Jurkat, Clone E6-1 (cell line): ENCODE measurements around the gene AMPD3. TPM values are rescaled to one million over a fixed set of nuclear protein-coding genes. Genes with fewer than 3 reads are reported as not detected.

Source experiments
- DNase-seq: peaks from one replicate; pipeline ENCODE4 v3.0.0-alpha.2; 2011; ENCODE audit warnings: low read depth, low spot score
- H3K4me3 ChIP-seq: 2 replicates; pipeline ENCODE4 v1.5.1; 2011; ENCODE audit warnings: mild to moderate bottlenecking, low read length, control low read depth, moderate library complexity
- polyA plus RNA-seq: library from polyadenylated mRNA; unstranded; fragments of >200 nt; gene quantifications from one replicate; pipeline ENCODE4 v1.2.1, GENCODE V29; 2012; ENCODE audit warnings: missing spikeins; ENCODE audit not compliant: insufficient read length, insufficient read depth

AMPD3 gene
- 9.3 TPM for polyA plus RNA-seq

GRCh38 chr11:10454878-10455631, at the start of gene AMPD3:
TSS of gene AMPD3 (plus strand) at chr11:10455264. CDS start at chr11:10461520, 6,256 bp downstream.
- DNase-seq = no peak
- peak within 1 kb of the TSS; percentile 71 for H3K4me3 ChIP-seq

DNA sequence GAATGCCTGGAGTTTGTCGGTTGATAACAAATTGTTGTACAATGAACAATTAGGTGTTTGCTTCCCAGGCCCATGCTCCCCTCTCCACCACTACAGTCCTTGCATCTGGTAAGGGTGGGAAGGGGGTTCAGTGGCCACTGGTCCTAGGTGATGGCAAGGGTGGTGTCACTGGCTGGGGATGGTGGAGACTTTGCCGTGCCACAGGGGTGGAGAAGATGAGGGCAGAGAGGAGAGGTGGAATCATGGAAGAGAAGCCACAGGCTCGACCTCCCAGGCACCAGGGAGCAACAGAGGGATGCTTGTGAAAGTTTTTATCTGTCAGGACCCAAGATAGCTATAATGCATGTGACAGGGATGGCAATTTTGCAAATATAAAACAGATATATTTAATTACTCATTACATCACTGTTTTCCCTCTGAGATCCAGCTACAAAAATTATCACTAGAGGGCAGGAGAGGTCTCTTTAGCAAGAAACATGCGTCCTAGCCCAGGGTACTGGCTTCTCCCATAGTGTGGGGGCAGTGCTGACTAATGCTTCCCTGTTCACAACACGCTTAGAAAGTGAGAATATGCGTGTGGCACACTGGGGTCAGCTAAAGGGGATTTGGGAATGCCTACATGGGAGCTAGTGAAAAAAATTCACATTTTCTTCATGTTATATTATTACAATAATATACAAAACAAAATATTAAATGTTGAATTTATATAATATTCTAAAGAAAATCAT, 49.0 kb upstream of the AMPD3 start:
- peak; percentile 74 for DNase-seq
- no peak overlapping the region for H3K4me3 ChIP-seq

GRCh38 chr11:10407055-10407454, 48.0 kb upstream of the AMPD3 start:
- H3K4me3 ChIP-seq = no peak overlapping the region
- DNase-seq = no peak

GRCh38 chr11:10407749-10408685, 47.0 kb upstream of the AMPD3 start:
- H3K4me3 ChIP-seq = no peak overlapping the region
- DNase-seq = no peak

DNA sequence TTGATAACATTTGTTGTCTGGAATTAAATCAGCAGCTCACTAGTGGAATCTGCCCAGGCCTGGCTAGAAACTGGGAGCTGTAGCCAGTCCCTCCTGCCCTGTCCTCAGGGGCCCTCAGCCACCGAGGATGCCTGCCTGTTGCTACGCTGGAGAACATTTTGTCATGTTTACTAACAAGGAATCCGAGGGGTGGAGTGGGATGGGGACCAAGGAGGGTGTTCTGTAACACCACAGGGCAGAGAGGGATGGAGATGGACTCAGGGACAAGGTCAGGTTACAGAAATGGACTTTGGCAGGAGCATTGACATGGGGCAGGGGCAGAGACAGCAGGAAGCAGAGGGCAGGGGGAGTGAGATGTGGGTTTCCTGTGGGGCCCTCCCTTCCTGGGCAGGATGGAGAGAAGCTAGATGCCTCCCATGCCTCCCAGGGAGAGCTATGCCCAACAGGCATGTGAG, 45.8 kb upstream of the AMPD3 start:
- no peak for DNase-seq
- no peak overlapping the region for H3K4me3 ChIP-seq

GRCh38 chr11:10410106-10410843, 44.8 kb upstream of the AMPD3 start:
- no peak overlapping the region for H3K4me3 ChIP-seq
- no peak for DNase-seq

DNA sequence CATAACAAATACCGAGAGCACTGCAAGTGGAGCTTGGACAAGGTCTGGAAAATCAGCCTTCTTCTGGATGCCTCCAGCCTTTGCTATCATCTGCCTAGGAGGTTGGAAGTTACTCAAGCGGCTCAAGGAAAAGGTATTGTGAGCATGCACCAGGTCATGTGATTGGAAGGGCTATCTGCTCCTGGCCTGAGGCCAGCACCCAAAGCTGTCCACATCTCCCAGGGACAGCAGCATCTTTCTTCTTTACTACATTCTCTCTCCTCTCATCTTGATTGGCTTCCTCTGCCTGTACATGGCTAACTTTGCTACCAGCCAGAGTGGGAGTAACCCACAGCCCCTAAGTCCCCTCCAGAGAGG, 44.2 kb upstream of the AMPD3 start:
- no peak for DNase-seq
- H3K4me3 ChIP-seq = no peak overlapping the region

DNA sequence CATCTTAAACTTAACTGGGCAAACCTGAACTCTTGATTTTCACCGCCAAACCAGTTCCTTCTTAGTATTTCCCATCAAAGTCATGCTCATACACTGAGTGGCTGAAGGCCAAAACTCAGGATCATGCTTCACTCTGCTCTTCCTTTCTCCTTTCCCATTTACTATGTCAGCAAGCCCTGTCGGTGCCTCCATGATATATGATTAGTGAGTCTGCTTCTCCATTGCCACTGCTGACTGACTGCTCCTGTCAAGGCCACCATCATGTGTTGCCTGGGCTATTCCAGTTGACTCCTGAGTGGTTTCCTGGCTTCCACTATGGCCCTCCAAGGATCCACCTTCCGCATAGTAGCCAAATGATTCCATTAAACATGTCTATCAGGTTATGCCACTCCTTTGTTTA, 42.8 kb upstream of the AMPD3 start:
- no peak for DNase-seq
- H3K4me3 ChIP-seq = no peak overlapping the region

DNA sequence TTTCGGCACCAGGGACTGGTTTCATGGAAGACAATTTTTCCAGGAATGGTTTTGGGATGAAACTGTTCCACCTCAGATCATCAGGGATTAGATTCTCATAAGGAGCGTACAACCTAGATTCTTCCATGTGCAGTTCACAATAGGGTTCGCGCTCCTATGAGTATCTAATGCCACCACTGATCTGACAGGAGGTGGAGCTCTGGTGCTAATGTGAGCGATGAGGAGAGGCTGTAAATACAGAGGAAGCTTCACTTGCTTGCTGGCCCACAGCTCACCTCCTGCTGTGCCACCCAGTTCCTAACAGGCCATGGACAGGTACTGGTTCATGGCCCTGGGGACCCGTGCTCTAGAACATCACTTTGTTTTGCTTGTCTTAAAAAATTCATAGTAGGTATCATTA, 41.8 kb upstream of the AMPD3 start:
- H3K4me3 ChIP-seq = no peak overlapping the region
- DNase-seq = peak; percentile 66

- DNase-seq = no peak
- H3K4me3 ChIP-seq = no peak overlapping the region
These were observed 40.9 kb upstream of the AMPD3 start for GRCh38 chr11:10414181-10414580.

GRCh38 chr11:10414659-10415058, 40.4 kb upstream of the AMPD3 start:
- DNase-seq = peak; percentile 64
- H3K4me3 ChIP-seq = 0 out of 2 replicates have a peak overlapping the region, but pooled peaks have one; percentile 2

GRCh38 chr11:10415817-10416392, 39.2 kb upstream of the AMPD3 start:
- no peak overlapping the region for H3K4me3 ChIP-seq
- DNase-seq = no peak

DNA sequence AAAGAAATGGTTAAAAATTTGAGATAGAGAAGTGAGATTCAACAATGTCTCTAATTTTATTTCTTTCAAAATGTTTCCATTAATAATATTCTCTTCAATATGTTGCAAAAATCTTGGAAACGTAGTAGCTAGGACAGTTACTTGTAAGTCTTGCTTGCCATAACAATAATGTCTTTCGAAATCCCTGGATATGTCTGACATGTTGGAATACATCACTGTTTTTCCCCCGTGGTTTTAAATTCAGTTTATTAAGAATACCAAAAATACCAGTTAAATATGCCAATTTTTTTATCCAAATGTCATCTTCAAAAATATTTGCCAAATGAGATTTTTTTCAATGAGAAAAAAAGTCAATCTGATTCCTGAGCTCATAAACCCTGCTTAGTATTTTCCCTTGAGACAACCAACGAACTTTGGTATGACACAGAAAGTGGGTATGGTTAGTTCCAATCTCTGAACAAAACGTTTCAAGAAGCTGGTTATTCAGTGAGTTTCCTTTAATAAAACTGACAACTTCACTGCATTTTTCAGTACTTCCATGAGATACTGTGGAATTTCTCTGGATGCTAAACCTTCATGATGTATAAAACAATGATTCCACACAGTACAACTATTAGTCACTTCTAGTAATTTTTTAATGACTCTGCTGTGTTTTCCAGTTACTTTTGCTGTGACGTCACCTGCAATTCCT, 36.7 kb upstream of the AMPD3 start:
- no peak for DNase-seq
- H3K4me3 ChIP-seq = no peak overlapping the region

- H3K4me3 ChIP-seq = no peak overlapping the region
- no peak for DNase-seq
These were observed 36.1 kb upstream of the AMPD3 start for GRCh38 chr11:10418950-10419310.

- H3K4me3 ChIP-seq = no peak overlapping the region
- DNase-seq = no peak
These were observed 28.6 kb upstream of the AMPD3 start for GRCh38 chr11:10426475-10426874.

DNA sequence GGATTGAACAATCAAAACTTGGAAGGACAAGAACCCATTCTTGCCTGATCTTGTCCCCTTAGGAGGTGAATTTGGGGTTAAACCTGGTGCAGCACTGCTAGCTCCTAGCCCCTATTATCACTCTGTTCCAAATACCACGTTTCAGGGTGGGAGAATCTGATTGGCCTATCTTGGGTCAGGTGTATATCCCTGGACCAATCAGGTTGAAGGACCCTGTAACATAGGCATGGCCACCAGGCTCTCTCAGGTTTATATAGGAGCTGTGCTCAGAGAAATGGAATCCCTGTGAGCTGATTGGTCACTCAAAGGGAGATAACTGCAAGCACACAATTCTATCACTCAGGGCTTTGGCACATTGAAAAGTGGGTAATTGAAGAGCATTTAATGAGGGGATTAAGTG, 26.6 kb upstream of the AMPD3 start:
- no peak for DNase-seq
- H3K4me3 ChIP-seq = no peak overlapping the region

DNA sequence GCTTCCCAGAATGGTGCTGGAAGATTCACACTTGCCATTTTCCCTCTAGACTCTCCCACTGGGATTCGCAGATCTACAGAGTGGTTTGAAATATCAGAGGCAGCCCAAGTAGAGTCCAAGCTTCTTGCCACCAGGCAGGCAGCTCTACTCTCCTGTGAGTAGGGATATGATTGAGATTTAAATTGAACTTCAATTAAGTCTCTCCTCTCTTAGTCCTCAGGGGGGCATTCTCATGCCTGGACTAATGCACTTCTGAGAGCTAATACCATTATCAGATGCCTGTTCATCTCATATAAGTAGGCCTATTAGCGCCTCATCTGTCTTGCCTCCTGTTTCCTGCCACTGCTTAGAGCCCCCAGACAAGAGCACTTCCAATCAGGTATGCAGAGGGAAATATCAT, 25.5 kb upstream of the AMPD3 start:
- no peak for DNase-seq
- no peak overlapping the region for H3K4me3 ChIP-seq

DNA sequence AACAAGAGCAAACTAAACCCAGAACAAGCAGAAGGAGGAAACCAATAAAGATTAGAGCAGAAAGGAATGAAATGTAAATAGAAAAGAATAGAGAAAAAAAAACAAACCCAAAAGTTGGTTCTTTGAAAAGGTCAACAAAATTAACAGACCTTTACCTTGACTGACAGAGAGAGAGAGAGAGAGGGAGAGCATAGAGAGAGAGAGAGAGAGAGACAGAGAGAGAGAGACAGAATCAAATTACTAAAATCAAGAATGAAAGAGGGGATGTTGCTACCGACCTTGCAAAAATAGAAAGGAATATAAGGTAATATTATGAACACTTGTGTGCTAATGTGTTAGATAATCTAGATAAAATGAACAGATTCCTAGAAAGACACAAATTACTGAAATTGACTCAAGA, 22.6 kb upstream of the AMPD3 start:
- no peak overlapping the region for H3K4me3 ChIP-seq
- no peak for DNase-seq
